HPDE6-E6E7 (cell line): ENCODE measurements around the gene CD79A.
"Not testable (repeated sequence)": the region's sequence is repeated elsewhere in the genome, so short reads cannot be mapped to it uniquely, and the experiment has no call there.

Source experiments
- DNase-seq: peaks from one replicate; pipeline ENCODE4 v3.0.0; 2011; ENCODE audit warnings: missing footprints; ENCODE audit errors: extremely low spot score

Gene CD79A

GRCh38 chr19:41905273-41906002 is 28.4 kb downstream of the CD79A start:
- no peak for DNase-seq

GRCh38 chr19:41906271-41906670 is 29.2 kb downstream of the CD79A start:
- DNase-seq = no peak

GRCh38 chr19:41906916-41907680 is 30.0 kb downstream of the CD79A start:
- no peak for DNase-seq

- no peak for DNase-seq
Measured at GRCh38 chr19:41907994-41908615, 31.0 kb downstream of the CD79A start.

GRCh38 chr19:41908724-41909464 is 31.8 kb downstream of the CD79A start:
- no peak for DNase-seq

- no peak for DNase-seq
Measured at GRCh38 chr19:41909706-41910105, 32.6 kb downstream of the CD79A start.

GRCh38 chr19:41910240-41910991 is 33.3 kb downstream of the CD79A start:
- no peak for DNase-seq

- DNase-seq = no peak
Measured at GRCh38 chr19:41910992-41911888, 34.2 kb downstream of the CD79A start.

- DNase-seq = no peak
Measured at GRCh38 chr19:41911889-41912731, 35.0 kb downstream of the CD79A start.

GRCh38 chr19:41912899-41913537 is 35.9 kb downstream of the CD79A start:
- no peak for DNase-seq

- no peak for DNase-seq
Measured at GRCh38 chr19:41913538-41914423, 36.7 kb downstream of the CD79A start.

- not testable (repeated sequence) for DNase-seq
Measured at GRCh38 chr19:41914424-41914834, 37.4 kb downstream of the CD79A start.

GRCh38 chr19:41915021-41915775 is 38.1 kb downstream of the CD79A start:
- DNase-seq = no peak

- no peak for DNase-seq
Measured at GRCh38 chr19:41915776-41916414, 38.8 kb downstream of the CD79A start.

- DNase-seq = no peak
Measured at GRCh38 chr19:41917676-41918075, 40.6 kb downstream of the CD79A start.

- no peak for DNase-seq
Measured at GRCh38 chr19:41918095-41918494, 41.0 kb downstream of the CD79A start.
